GM10266 (cell line): ENCODE data around the gene DPP6.

Experiments used
- DNase-seq: peaks from one replicate; pipeline ENCODE4 v3.0.0; 2012; ENCODE audit errors: extremely low spot score
- CTCF ChIP-seq: IDR thresholded peaks from 2 replicates; pipeline ENCODE4 v1.5.1; 2012; ENCODE audit warnings: mild to moderate bottlenecking, low read depth; ENCODE audit not compliant: control insufficient read depth, insufficient read depth; ENCODE audit errors: missing control alignments

Gene DPP6

DNA sequence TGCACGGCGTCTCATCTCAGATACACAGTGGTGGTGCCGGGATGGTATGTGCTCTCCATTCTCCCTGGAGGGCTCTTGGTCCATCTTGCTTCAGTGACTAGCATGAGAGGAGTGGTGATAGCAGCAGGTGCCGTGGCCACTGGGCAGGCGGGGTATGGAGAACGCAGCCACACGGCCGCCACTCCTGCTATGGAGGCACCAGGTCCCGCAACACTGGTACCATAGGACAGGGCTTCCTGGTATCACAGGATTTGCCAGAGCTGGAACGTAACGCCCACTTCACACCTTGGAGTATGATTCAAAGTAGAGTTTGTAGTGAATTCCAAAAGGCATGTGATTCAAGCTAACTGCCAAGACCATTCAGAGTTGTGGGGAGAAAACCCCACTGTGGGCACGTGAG lies 284.1 kb downstream of the DPP6 start:
- no peak for DNase-seq
- no peak for TF ChIP-seq CTCF

DNA sequence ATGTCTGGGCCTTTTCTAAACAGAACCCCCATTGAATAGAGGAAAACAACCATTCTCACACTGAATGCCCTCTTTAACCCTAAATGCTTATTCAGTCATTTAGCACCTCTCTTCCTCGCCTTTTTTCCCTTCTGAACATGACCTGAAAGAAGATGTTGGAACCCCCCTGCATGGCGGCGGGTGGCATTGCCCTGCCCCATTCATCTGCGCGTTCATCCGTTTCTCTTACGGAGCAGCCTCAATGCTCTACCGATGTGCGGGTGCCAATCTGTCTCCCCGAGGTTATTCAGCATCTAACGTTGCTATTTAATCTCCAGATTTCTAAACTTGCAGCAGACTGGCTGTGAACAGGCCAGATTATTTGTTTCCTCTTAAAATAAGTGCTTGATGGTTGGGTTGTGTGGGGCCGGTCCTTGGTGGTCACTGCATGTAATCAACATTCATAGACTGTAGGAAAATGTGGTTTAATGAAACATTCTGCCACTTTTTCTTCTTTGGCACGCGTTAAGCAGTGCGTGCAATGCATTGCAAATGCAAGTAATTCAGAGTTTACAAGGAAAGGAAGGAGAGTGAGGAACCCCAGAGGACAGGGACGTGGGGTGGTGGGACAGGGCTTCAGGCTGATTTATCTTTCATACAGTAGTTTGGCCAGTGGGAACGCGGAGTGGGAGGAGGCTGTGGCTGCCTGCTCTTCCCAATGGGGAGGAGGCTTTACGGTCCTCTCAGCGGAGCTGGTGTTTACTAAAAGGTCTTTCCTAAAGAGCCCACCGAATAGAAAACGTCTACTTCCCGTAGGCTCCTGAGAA lies 286.7 kb downstream of the DPP6 start:
- TF ChIP-seq CTCF, result no peak
- DNase-seq, result no peak

DNA sequence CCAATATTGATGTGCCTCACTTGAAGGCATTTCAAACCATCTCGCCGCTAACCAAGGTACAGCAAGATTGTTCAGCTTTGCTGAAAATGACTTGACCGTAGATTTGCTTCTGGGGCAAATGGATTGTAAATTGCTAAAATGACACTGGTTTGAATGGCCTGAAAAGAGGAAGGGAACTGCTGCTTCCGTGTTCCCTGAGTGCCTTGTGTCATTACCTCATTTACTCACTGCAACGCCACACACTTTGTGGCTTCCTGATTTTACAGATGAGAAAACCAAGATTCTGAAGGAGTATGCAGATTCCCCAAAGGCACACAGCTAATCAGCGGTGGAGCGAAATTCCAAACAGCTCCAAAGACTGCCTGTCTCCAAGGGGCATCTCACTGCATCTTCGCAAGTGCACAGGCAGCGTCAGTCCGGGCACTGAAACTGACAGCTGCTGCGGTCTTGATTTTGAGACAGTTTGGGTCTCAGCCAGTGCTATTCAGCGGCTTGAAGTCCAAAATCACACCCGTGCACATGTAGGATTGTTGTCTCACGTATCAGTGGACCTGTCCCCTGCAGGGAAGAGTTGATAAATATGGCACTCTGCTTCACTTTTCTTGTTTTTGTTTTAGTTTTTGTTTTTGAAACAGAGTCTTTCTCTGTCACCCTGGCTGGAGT lies 290.9 kb downstream of the DPP6 start:
- no peak for DNase-seq
- no peak for TF ChIP-seq CTCF

- no peak for DNase-seq
- no peak for TF ChIP-seq CTCF
Observed at GRCh38 chr7:154343778-154344412, 291.7 kb downstream of the DPP6 start.

DNA sequence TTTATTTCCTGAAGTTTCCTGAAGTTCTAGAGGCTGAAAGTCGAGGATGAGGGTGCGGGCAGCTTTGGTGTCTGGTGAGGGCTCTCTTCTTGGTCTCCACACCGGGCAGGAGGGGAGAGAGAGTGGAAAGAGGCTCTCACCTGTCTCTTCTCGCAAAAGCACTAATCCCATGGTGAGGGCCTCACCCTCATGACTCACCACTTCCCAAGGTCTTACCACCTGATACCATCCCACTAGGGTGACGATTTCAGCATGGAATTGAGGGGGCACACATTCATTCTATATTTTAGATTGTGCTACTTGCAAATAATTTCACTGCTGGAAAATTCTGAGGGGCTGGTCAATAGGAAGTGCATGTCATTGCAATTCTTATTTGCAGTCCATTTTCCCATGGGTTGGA lies 292.9 kb downstream of the DPP6 start:
- DNase-seq, result no peak
- no peak for TF ChIP-seq CTCF

DNA sequence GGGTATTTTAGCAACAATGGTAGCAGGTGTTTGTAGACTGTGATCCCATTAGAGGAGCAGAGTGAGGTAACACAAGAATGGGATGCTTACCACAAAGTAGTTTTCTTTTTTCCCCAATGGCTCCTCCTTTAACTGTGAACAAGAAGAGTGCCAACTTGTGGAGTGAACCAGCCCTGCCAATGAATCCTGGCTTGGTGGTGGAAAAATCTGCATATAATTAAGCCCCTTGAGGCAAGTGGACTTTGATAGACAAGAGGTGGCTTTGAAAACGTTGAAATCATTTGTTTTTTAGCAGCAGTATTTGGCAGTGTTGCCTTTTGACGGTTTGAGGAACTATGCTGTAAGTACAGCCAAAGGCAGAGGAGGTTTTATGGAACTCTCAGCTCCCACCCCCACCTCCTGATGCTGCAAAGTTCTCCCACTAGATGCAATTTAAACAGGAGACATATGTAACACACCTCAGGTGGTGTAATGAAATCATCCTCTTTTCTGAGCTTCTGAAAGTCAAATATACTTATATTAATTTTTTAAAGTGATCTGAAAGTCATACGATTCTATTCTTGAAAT lies 295.6 kb downstream of the DPP6 start:
- no peak for DNase-seq
- TF ChIP-seq CTCF, result no peak
